Measurements from ENCODE around the gene RTBDN. TPM values are rescaled to one million over a fixed set of nuclear protein-coding genes. Genes with fewer than 3 reads are reported as not detected.
A peak's percentile ranks its signal among the peaks of the same experiment; 100 is the strongest.

Gene RTBDN
- total RNA-seq, 1 donor from 2014 or later: not detected

GRCh38 chr19:12788042-12788681, 46.2 kb downstream of the RTBDN start:
- no peak for DNase-seq (ENCODE audit: extremely low spot score, unreplicated experiment)
- H3K27me3 Mint-ChIP-seq (ENCODE audit: unreplicated experiment): no peaks in the 10 kb centered on the region
- H3K36me3 Mint-ChIP-seq (ENCODE audit: unreplicated experiment): peaks cover under 1% of the 10 kb centered on the region
- H3K4me1 Mint-ChIP-seq (ENCODE audit: unreplicated experiment): peaks cover 34% of the 10 kb centered on the region
- TF ChIP-seq, protein P1, sequence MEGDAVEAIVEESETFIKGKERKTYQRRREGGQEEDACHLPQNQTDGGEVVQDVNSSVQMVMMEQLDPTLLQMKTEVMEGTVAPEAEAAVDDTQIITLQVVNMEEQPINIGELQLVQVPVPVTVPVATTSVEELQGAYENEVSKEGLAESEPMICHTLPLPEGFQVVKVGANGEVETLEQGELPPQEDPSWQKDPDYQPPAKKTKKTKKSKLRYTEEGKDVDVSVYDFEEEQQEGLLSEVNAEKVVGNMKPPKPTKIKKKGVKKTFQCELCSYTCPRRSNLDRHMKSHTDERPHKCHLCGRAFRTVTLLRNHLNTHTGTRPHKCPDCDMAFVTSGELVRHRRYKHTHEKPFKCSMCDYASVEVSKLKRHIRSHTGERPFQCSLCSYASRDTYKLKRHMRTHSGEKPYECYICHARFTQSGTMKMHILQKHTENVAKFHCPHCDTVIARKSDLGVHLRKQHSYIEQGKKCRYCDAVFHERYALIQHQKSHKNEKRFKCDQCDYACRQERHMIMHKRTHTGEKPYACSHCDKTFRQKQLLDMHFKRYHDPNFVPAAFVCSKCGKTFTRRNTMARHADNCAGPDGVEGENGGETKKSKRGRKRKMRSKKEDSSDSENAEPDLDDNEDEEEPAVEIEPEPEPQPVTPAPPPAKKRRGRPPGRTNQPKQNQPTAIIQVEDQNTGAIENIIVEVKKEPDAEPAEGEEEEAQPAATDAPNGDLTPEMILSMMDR (IDR thresholded peaks at IDR 0.05): no peak
- H3K27ac Mint-ChIP-seq (ENCODE audit: unreplicated experiment): peak overlapping the region; percentile 98
- H3K9me3 Mint-ChIP-seq (ENCODE audit: unreplicated experiment): no peaks in the 10 kb centered on the region
- H3K4me3 Mint-ChIP-seq (ENCODE audit: unreplicated experiment): peak overlapping the region; percentile 70

GRCh38 chr19:12787458-12787857, 46.9 kb downstream of the RTBDN start:
- H3K9me3 Mint-ChIP-seq (ENCODE audit: unreplicated experiment): no peaks in the 10 kb centered on the region
- peaks cover 34% of the 10 kb centered on the region for H3K4me1 Mint-ChIP-seq (ENCODE audit: unreplicated experiment)

GRCh38 chr19:12786952-12787351, 47.4 kb downstream of the RTBDN start:
- H3K36me3 Mint-ChIP-seq (ENCODE audit: unreplicated experiment): no peaks in the 10 kb centered on the region

More at GRCh38 chr19:12787458-12787857, 46.9 kb downstream of the RTBDN start:
- no peaks in the 10 kb centered on the region for H3K36me3 Mint-ChIP-seq (ENCODE audit: unreplicated experiment)
- DNase-seq (ENCODE audit: extremely low spot score, unreplicated experiment): no peak
- H3K27me3 Mint-ChIP-seq (ENCODE audit: unreplicated experiment): no peaks in the 10 kb centered on the region
- H3K4me3 Mint-ChIP-seq (ENCODE audit: unreplicated experiment): no peak overlapping the region
- H3K27ac Mint-ChIP-seq (ENCODE audit: unreplicated experiment): peak overlapping the region; percentile 98
- TF ChIP-seq, protein P1 (IDR thresholded peaks at IDR 0.05): no peak

GRCh38 chr19:12786141-12786870, 48.1 kb downstream of the RTBDN start:
- TF ChIP-seq, protein P1 (IDR thresholded peaks at IDR 0.05): no peak
- H3K36me3 Mint-ChIP-seq (ENCODE audit: unreplicated experiment): no peaks in the 10 kb centered on the region
- no peaks in the 10 kb centered on the region for H3K9me3 Mint-ChIP-seq (ENCODE audit: unreplicated experiment)
- H3K4me1 Mint-ChIP-seq (ENCODE audit: unreplicated experiment): peaks cover 44% of the 10 kb centered on the region
- no peak overlapping the region for H3K4me3 Mint-ChIP-seq (ENCODE audit: unreplicated experiment)
- no peak for DNase-seq (ENCODE audit: extremely low spot score, unreplicated experiment)
- H3K27ac Mint-ChIP-seq (ENCODE audit: unreplicated experiment): peak overlapping the region; percentile 85
- no peaks in the 10 kb centered on the region for H3K27me3 Mint-ChIP-seq (ENCODE audit: unreplicated experiment)

More at GRCh38 chr19:12786952-12787351, 47.4 kb downstream of the RTBDN start:
- Mint-ChIP-seq H3K4me3 (ENCODE audit: unreplicated experiment) (no peak overlapping the region), H3K27me3 (ENCODE audit: unreplicated experiment) (no peaks in the 10 kb centered on the region), H3K4me1 (ENCODE audit: unreplicated experiment) (peaks cover 38% of the 10 kb centered on the region), H3K27ac (ENCODE audit: unreplicated experiment) (peak overlapping the region; percentile 85), H3K9me3 (ENCODE audit: unreplicated experiment) (no peaks in the 10 kb centered on the region)
- DNase-seq (ENCODE audit: extremely low spot score, unreplicated experiment): no peak
- TF ChIP-seq, protein P1 (IDR thresholded peaks at IDR 0.05): no peak

DNA sequence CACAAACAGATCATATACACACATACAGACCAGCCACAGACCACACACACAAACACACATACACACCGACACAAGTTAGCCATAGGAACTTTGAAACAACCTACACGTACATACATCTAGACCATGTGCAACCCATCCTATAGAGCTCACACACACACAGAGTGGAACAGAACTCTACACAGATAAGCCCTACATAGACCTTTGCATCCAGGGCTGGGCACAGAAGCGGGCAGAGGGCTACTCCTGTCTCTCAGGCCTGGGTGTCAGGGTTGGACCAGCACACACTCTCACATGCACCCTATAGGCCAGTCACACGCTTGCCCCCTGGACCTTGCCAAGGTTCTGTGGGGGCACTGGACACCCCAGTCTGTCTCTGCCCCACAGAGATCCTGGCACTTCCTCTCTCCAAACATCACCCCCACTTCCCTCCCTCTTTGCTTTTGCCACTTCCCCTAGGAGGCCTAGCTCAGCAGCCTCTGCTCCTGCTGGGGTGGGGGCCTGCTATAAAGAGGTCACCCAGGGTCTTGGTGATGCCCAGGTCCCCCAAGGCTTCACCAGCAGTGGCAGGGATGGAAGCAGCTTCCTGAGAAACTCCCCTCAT, 48.8 kb downstream of the RTBDN start:
- Mint-ChIP-seq H3K4me1 (ENCODE audit: unreplicated experiment) (peaks cover 38% of the 10 kb centered on the region), H3K27me3 (ENCODE audit: unreplicated experiment) (no peaks in the 10 kb centered on the region), H3K9me3 (ENCODE audit: unreplicated experiment) (no peaks in the 10 kb centered on the region), H3K4me3 (ENCODE audit: unreplicated experiment) (no peak overlapping the region), H3K36me3 (ENCODE audit: unreplicated experiment) (no peaks in the 10 kb centered on the region), H3K27ac (ENCODE audit: unreplicated experiment) (no peak overlapping the region)
- DNase-seq (ENCODE audit: extremely low spot score, unreplicated experiment): no peak
- TF ChIP-seq, protein P1 (IDR thresholded peaks at IDR 0.05): no peak

Measured in osteocyte (in vitro differentiated cells).